ENCODE data around the gene ZKSCAN2. TPM values are rescaled to one million over a fixed set of nuclear protein-coding genes. Genes with fewer than 3 reads are reported as not detected.

ZKSCAN2 gene
- total and polyA plus RNA-seq, 9 of the 15 experiments (the other 6 are each of a cell fraction or from before 2014, with no cell fraction given) = 1.3 to 9.5 (median 4.2) TPM

DNA sequence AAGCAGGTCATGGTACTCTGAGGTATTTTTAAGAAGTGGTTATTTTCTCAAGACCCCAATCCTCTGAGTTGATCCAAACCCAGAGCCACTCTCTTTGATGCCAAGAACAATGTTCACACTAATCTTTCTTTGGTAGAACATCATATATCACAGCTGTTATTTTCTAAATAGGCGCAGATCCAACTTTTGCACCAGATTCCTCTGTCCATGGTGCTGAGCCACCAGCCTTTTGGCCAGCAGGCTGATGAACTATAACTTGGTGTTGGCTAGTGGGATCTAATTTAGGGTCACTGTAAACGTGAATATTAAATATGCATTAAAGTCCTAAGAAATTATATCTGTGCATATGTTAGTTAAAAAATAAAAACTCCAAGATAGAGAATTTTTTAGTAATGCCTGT, 7.0 kb upstream of the ZKSCAN2 start (continued):
- TF ChIP-seq, protein P1, sequence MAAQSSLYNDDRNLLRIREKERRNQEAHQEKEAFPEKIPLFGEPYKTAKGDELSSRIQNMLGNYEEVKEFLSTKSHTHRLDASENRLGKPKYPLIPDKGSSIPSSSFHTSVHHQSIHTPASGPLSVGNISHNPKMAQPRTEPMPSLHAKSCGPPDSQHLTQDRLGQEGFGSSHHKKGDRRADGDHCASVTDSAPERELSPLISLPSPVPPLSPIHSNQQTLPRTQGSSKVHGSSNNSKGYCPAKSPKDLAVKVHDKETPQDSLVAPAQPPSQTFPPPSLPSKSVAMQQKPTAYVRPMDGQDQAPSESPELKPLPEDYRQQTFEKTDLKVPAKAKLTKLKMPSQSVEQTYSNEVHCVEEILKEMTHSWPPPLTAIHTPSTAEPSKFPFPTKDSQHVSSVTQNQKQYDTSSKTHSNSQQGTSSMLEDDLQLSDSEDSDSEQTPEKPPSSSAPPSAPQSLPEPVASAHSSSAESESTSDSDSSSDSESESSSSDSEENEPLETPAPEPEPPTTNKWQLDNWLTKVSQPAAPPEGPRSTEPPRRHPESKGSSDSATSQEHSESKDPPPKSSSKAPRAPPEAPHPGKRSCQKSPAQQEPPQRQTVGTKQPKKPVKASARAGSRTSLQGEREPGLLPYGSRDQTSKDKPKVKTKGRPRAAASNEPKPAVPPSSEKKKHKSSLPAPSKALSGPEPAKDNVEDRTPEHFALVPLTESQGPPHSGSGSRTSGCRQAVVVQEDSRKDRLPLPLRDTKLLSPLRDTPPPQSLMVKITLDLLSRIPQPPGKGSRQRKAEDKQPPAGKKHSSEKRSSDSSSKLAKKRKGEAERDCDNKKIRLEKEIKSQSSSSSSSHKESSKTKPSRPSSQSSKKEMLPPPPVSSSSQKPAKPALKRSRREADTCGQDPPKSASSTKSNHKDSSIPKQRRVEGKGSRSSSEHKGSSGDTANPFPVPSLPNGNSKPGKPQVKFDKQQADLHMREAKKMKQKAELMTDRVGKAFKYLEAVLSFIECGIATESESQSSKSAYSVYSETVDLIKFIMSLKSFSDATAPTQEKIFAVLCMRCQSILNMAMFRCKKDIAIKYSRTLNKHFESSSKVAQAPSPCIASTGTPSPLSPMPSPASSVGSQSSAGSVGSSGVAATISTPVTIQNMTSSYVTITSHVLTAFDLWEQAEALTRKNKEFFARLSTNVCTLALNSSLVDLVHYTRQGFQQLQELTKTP (IDR thresholded peaks at IDR 0.05; ENCODE audit: low read depth in 1 of 2, partially characterized antibody in 2 of 2) = peak in 1 of 2 experiments; percentile 50
- TF ChIP-seq, protein P2, sequence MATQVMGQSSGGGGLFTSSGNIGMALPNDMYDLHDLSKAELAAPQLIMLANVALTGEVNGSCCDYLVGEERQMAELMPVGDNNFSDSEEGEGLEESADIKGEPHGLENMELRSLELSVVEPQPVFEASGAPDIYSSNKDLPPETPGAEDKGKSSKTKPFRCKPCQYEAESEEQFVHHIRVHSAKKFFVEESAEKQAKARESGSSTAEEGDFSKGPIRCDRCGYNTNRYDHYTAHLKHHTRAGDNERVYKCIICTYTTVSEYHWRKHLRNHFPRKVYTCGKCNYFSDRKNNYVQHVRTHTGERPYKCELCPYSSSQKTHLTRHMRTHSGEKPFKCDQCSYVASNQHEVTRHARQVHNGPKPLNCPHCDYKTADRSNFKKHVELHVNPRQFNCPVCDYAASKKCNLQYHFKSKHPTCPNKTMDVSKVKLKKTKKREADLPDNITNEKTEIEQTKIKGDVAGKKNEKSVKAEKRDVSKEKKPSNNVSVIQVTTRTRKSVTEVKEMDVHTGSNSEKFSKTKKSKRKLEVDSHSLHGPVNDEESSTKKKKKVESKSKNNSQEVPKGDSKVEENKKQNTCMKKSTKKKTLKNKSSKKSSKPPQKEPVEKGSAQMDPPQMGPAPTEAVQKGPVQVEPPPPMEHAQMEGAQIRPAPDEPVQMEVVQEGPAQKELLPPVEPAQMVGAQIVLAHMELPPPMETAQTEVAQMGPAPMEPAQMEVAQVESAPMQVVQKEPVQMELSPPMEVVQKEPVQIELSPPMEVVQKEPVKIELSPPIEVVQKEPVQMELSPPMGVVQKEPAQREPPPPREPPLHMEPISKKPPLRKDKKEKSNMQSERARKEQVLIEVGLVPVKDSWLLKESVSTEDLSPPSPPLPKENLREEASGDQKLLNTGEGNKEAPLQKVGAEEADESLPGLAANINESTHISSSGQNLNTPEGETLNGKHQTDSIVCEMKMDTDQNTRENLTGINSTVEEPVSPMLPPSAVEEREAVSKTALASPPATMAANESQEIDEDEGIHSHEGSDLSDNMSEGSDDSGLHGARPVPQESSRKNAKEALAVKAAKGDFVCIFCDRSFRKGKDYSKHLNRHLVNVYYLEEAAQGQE (IDR thresholded peaks at IDR 0.05; ENCODE audit: borderline replicate concordance) = peak; percentile 98
- TF ChIP-seq, protein P2 (CRISPR knock-in tag; IDR thresholded peaks at IDR 0.05; ENCODE audit: low read depth) = peak; percentile 81
- TF ChIP-seq EWSR1 (IDR thresholded peaks at IDR 0.05; ENCODE audit: borderline replicate concordance, low read depth, partially characterized antibody) = no peak
- no peak for TF ChIP-seq PYGO2 (tag; IDR thresholded peaks at IDR 0.05)
- peak; percentile 93 for TF ChIP-seq EHMT2 (IDR thresholded peaks at IDR 0.05)
- TF ChIP-seq ZNF551 (CRISPR knock-in tag; IDR thresholded peaks at IDR 0.05) = no peak
- no peak for TF ChIP-seq MEF2A (IDR thresholded peaks at IDR 0.05; ENCODE audit: control insufficient read depth, low read depth, low read length)
- no peak for TF ChIP-seq MYC (IDR thresholded peaks at IDR 0.05; ENCODE audit: low read depth, low read length)
- no peak for TF ChIP-seq MYC (CRISPR knock-in tag; IDR thresholded peaks at IDR 0.05; ENCODE audit: borderline replicate concordance, low read depth)
- no peak for TF ChIP-seq BACH1 (tag; IDR thresholded peaks at IDR 0.05)
